ENCODE measurements around the gene ZNF689.
"Not testable (repeated sequence)": the region's sequence is repeated elsewhere in the genome, so short reads cannot be mapped to it uniquely, and the experiment has no call there.

ZNF689 gene

GRCh38 chr16:30633526-30633925, 23.3 kb upstream of the ZNF689 start:
- no peak for DNase-seq

GRCh38 chr16:30632454-30632853, 22.3 kb upstream of the ZNF689 start:
- DNase-seq: not testable (repeated sequence)

DNA sequence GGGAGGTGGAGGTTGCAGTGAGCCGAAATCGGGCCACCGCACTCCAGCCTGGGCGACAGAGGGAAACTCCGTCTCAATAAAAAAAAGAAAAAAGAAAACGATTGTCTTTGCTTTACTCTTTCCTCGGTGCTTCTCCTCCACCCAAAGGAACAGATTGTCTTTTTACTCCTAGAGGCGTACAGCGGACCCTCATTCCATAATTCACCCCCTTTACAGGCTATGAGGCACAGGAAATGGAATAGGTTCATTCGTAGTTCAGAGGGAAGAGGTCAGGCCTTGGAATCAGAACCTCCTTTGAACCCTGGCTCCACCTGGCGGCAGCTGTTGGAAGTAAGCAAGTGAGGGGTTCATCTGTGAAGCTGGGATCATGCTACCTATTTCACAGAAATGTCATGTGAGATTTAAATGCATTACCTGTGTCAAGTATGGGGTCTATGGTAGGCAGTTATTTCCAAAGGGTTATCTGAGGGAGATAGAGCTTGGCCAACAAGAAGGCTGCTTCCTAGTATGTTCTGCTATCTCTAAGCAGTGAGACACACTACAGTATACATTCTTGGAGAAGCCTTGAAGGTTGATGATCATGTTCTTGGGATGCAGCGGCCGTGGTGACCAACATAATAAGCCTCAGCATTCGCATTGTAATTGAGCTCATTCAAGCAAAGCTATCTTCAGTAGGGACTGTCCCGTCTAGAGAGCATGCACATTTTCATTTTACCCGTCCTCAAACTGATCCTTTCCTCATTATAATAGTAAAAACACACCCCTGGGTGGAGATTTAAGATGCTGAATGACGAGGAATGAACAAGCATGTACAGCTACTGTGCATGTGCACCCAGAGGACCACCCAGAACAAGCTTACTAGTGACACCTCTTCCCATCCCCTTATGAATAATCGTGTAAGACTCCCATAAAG, 18.7 kb upstream of the ZNF689 start:
- peak; percentile 76 for DNase-seq

DNA sequence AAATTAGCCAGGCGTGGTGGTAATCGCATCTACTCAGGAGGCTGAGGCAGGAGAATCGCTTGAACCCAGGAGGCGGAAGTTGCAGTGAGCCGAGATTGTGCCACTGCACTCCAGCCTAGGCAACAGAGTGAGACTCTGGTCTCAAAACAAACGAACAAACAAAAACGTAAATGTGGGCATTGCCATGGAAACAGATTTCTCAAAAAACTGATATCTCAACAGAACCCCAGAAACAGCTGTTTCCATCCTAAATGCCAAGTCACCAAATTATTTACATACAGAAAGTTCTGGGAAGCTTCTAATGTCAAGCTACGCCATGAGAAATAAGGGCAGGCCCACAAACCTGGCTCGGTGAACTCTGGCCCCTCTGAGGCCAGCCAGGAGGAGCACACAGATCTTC, 16.0 kb upstream of the ZNF689 start:
- DNase-seq: no peak

DNA sequence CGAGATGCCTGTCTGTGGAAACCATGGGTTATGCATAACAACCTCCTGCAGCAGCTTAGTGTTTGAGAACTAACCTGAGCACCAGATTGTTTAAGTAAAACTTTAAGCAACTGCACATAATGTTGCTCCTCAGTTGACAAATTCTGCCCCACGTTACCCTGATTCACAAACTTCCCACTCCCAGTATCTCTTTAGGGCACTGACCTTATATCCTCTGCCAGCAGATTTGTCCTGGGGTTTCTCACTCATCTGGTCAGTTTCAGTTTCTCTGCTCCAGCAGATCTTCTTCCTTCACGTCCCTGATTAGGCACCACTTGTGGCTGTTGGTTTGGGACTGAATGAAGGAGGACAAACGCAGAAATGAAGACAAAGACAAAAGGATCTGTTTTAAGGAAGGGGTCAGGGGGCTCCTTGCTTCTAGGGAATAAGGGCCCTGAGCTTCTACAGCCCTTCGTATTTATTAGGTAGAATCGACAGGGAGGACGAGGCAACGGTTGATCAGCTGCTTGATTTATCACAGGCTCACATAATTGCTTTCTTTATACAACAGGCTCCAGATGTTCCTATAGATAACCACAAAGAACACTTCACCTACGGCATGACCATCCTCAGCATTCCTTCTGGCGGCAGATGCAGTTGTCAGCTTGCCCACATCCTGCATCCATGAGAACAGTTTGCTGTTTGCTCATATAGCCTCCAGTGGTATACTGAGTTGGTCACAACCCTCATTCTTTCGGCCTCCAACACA, 13.5 kb upstream of the ZNF689 start:
- no peak for DNase-seq

- DNase-seq: no peak
Observed at GRCh38 chr16:30622455-30623032, 12.4 kb upstream of the ZNF689 start.

- no peak for DNase-seq
Observed at GRCh38 chr16:30621765-30622164, 11.6 kb upstream of the ZNF689 start.

- no peak for DNase-seq
Observed at GRCh38 chr16:30620169-30620568, 10.0 kb upstream of the ZNF689 start.

DNA sequence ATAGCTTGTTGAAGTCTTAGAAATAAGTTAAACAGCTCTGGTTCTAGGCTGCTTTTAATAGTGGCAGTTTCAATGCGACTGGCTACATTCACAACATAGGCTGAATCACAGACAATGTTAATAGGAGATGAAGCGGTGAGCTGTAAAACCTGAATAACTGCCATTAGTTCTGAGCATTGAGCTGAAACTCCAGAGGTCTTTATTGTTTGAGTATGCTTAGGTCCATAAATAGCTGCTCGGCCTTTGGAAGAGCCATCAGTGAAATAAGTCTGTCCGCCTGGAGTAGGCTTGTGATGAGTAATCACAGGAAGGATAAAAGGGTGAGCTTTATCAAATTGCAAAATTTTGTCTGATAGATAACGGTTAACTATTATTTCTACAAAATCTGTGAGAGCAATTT, 9.4 kb upstream of the ZNF689 start:
- no peak for DNase-seq

GRCh38 chr16:30619202-30619601, 9.0 kb upstream of the ZNF689 start:
- DNase-seq: no peak

DNA sequence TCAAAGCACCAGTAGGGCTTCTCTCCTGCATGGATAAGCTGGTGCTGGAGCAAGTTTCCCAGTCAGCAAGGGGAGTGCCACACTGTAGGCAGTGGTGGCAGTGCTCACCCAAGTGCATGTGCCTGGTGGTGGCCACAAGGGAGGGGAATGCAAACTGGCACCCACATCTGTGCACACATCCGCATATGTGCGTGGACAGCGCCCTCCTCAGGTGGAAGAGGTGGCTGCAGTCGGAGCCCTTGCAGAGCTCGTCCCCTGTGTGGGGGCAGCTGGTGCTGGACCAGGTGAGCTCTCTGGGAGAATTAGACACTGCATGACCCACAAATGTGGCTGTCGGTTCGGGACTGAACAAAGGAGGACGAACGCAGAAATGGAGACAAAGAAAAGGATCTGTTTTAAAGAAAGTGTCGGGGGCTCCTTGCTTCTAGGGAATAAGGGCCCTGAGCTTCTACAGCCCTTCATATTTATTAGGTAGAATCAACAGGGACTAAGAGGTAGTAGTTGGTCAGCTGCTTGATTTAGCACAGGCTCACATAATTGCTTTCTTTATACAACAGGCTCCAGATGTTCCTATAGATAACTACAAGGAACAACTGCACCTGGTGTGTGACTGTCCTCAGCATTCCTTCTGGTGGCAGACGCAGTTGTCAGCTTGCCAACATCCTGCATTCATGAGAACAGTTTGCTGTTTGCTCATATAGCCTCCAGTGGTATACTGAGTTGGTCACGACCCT, 5.3 kb upstream of the ZNF689 start:
- no peak for DNase-seq

- DNase-seq: no peak
Observed at GRCh38 chr16:30609002-30609925, 925 bp downstream of the ZNF689 start.

- no peak for DNase-seq
Observed at GRCh38 chr16:30606004-30606403, 4.2 kb downstream of the ZNF689 start.

DNA sequence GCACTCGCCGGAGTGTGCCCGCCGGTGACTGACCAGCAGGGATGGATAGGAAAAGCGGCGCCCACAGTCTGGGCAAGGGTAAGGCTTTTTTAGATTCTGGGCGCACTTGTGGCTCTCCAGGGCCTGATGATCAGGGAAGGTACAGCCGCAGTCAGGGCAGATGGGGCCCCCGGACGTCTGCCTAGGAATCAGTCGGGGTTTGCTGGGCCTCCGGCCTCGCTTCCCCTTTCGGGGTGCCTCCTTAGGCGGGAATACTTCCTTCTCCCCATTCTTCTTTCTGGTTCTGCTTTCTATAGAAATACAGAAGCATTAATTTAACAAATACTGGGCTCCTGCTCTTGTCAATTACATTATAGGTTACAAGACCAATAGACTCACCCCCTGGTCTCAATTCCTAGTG, 5.0 kb downstream of the ZNF689 start:
- no peak for DNase-seq

DNA sequence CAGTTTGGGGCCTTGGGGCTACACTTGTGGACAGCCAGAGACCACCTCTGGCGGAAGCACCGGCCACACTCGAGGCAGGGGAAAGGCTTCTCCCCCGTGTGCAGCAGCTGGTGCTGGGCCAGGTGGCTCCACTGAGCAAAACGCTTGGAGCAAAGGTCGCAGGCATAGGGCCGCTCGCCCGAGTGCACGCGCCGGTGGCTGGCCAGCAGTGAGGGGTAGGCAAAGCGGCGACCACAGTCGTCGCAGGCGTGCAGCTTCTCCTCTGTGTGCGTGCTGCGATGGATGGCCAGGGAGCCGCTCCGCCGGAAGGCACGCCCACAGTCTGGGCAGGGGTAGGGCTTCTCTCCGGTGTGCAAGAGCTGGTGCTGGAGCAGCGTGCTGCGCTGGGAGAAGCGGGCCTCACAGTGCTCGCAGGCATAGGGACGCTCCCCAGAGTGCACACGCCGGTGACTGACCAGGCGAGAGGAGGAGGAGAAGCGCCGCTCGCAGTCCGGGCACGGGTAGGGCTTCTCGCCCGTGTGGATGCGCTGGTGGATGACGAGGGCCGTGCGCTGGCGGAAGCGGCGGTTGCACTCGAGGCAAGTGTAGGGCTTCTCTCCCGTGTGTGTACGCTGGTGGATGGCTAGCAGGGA, 5.8 kb downstream of the ZNF689 start:
- DNase-seq: no peak

DNA sequence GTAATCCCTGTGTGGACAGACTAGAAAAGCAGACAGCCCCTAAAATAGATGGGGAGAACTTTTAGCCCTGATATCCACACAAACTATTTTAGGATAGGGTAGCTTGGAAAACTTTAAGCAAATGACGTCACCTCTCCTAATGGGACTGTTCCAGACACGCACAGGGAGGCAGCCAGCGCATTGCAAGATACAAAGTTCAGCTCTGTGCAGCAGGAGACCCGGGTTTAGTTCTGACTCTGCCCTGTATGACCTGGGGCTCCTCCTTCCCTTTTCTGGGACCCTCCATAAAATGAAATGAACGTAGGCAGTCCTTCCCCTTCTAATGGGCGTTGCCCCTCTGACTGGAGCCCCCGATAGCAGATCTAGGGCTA, 6.3 kb downstream of the ZNF689 start:
- DNase-seq: no peak

DNA sequence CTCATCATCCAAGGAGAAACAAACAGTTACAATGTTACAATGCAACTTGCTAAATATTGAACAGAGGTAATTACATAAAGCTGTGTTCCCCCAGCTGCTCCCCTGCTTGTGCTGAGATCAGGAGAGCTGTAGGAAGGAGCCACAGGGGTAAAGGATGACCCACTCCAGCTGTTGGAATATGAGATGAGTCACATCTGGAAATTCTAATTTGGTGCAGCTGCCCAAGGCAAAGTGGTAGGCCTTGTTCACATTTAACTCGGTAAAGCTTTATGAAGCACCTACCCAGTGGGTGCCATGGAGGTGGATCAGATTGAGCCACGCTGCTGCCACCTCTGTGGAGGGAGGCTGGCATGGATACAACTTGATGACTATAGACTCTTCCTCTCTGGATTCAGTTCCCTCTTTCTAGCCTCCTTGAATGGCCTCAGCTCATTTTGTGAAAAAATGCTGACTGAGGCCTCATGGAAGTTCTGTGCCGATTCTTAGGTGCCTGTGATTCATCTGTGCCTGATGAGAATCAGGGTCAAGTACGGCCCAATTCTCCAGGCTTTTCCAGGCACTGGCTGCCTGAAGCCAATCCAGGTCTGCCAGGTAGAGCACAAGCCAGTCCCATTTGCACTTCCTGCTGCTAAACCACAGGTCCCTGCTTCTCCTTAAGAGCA, 7.4 kb downstream of the ZNF689 start:
- DNase-seq: no peak

- DNase-seq: no peak
Observed at GRCh38 chr16:30601966-30602365, 8.2 kb downstream of the ZNF689 start.

- DNase-seq: no peak
Observed at GRCh38 chr16:30600929-30601328, 9.3 kb downstream of the ZNF689 start.

GRCh38 chr16:30600215-30600614, 10.0 kb downstream of the ZNF689 start:
- no peak for DNase-seq

DNA sequence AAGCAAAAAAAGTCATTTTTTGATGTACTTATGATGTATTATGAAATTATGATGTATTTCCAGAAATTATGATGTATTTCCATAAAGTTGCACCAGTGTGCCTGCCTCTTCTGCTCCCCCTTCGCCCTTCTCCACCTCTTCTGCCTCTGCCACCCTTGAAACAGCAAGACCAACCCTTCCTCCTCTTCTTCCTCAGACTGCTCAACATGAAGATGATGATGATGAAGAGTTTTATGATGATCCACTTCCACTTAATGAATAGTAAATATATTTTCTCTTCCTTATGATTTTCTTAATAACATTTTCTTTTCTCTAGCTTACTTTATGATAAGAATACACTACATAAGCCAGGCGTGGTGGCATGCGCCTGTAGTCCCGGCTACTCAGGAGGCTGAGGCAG, 17.3 kb downstream of the ZNF689 start:
- no peak for DNase-seq

Measured in DMS153 (cell line).